Vagina (tissue), 2 donors: ENCODE measurements around the gene CNOT4. TPM values are rescaled to one million over a fixed set of nuclear protein-coding genes. Genes with fewer than 3 reads are reported as not detected.

Source experiments
- DNase-seq, 2 donors: peaks; one replicate each; pipeline ENCODE4 v3.0.0-alpha.2; 2017; ENCODE audit errors: extremely low spot score in 2 of 2
- H3K27ac ChIP-seq: fragments of 200-600 bp; sonication (generic); one replicate; pipeline ENCODE4 v1.5.1; 2019
- H3K27me3 ChIP-seq: fragments of 200-600 bp; sonication (generic); one replicate; pipeline ENCODE4 v1.5.1; 2019
- H3K36me3 ChIP-seq, 2 donors: fragments of 200-600 bp; sonication (generic); one replicate each; pipeline ENCODE4 v1.5.1; 2017 to 2019
- H3K4me1 ChIP-seq: fragments of 200-600 bp; sonication (generic); one replicate; pipeline ENCODE4 v1.5.1; 2019
- H3K4me3 ChIP-seq, 2 donors: fragments of 200-600 bp; sonication (generic); 1 replicate in 1 of 2; 2 replicates in 1 of 2; pipeline ENCODE4 v1.5.1; 2016 to 2019
- H3K9me3 ChIP-seq: fragments of 200-600 bp; sonication (generic); one replicate; pipeline ENCODE4 v1.5.1; 2019
- CTCF ChIP-seq, 3 experiments: fragments of 450-650 bp in 2 of 3; fragments of 200-600 bp in 1 of 3; sonication (generic) in 1 of 3; IDR thresholded peaks; one replicate each; pipeline ENCODE4 v1.5.1; 2017 to 2019; ENCODE audit warnings: antibody characterized with exemption in 3 of 3, mild to moderate bottlenecking in 2 of 3, moderate library complexity in 2 of 3
- POLR2A ChIP-seq, 2 donors: fragments of 450-650 bp; IDR thresholded peaks; one replicate each; pipeline ENCODE4 v1.6.1; 2017; ENCODE audit warnings: antibody characterized with exemption in 2 of 2, mild to moderate bottlenecking in 2 of 2, moderate library complexity in 2 of 2
- POLR2AphosphoS5 ChIP-seq, 2 donors: sonication (generic); formaldehyde crosslinking; IDR thresholded peaks; one replicate each; pipeline ENCODE4 v1.9.0; 2017; ENCODE audit warnings: antibody characterized with exemption in 2 of 2, mild to moderate bottlenecking in 2 of 2, low read depth in 1 of 2; ENCODE audit not compliant: insufficient read depth in 1 of 2
- intact Hi-C: fragments of 100-400 bp; cut with DNase I; formaldehyde crosslinking; loops from one replicate; pipeline ENCODE4 v1.15.1; 2023
- total RNA-seq: library from RNA; depleted of rRNA; stranded (reverse); fragments of >200 nt; gene quantifications from one replicate; pipeline ENCODE4 v1.2.3, GENCODE V29; 2016

CNOT4 gene
- total RNA-seq, 1 donor from 2014 or later: 23.3 TPM

- H3K27me3 ChIP-seq: no peaks in the 10 kb centered on the region
- intact Hi-C loops: no loop called here
- no peak for DNase-seq
- no peak overlapping the region for H3K4me3 ChIP-seq
- H3K27ac ChIP-seq: no peak overlapping the region
- TF ChIP-seq CTCF (IDR thresholded peaks at IDR 0.05) (no peak), POLR2A (IDR thresholded peaks at IDR 0.05) (no peak), POLR2AphosphoS5 (IDR thresholded peaks at IDR 0.05; ENCODE audit: insufficient read depth in 1 of 2, low read depth in 1 of 2) (no peak)
- no peaks in the 10 kb centered on the region for H3K9me3 ChIP-seq
- no peaks in the 10 kb centered on the region for H3K4me1 ChIP-seq
- no peaks in the 10 kb centered on the region for H3K36me3 ChIP-seq
Measured at GRCh38 chr7:135337506-135337905, 172.4 kb downstream of the CNOT4 start.

- Histone ChIP-seq H3K9me3 (no peaks in the 10 kb centered on the region), H3K36me3 (no peaks in the 10 kb centered on the region), H3K4me3 (no peak overlapping the region), H3K27me3 (no peaks in the 10 kb centered on the region), H3K4me1 (no peaks in the 10 kb centered on the region), H3K27ac (no peak overlapping the region)
- intact Hi-C loops: no loop called here
- peak in 2 of 3 experiments; percentile 21 to 26 for TF ChIP-seq CTCF (IDR thresholded peaks at IDR 0.05)
- TF ChIP-seq POLR2A (IDR thresholded peaks at IDR 0.05): no peak
- no peak for DNase-seq
Measured at GRCh38 chr7:135335628-135336139, 174.2 kb downstream of the CNOT4 start.

- H3K36me3 ChIP-seq: no peaks in the 10 kb centered on the region
- H3K27ac ChIP-seq: no peak overlapping the region
- intact Hi-C loops: no loop called here
- no peak for DNase-seq
- no peaks in the 10 kb centered on the region for H3K27me3 ChIP-seq
- no peaks in the 10 kb centered on the region for H3K4me1 ChIP-seq
- H3K4me3 ChIP-seq: no peak overlapping the region
- TF ChIP-seq POLR2A (IDR thresholded peaks at IDR 0.05): no peak
- no peaks in the 10 kb centered on the region for H3K9me3 ChIP-seq
Measured at GRCh38 chr7:135334830-135335543, 174.9 kb downstream of the CNOT4 start.

GRCh38 chr7:135333946-135334345, 176.0 kb downstream of the CNOT4 start:
- intact Hi-C loops: no loop called here
- H3K4me1 ChIP-seq: no peaks in the 10 kb centered on the region
- H3K36me3 ChIP-seq: no peaks in the 10 kb centered on the region
- H3K9me3 ChIP-seq: no peaks in the 10 kb centered on the region
- DNase-seq: no peak
- H3K4me3 ChIP-seq: no peak overlapping the region
- H3K27me3 ChIP-seq: no peaks in the 10 kb centered on the region
- H3K27ac ChIP-seq: no peak overlapping the region
- TF ChIP-seq POLR2AphosphoS5 (IDR thresholded peaks at IDR 0.05; ENCODE audit: insufficient read depth in 1 of 2, low read depth in 1 of 2): no peak
- no peak for TF ChIP-seq CTCF (IDR thresholded peaks at IDR 0.05)
- TF ChIP-seq POLR2A (IDR thresholded peaks at IDR 0.05): no peak

GRCh38 chr7:135333200-135333599, 176.7 kb downstream of the CNOT4 start:
- Histone ChIP-seq H3K9me3 (no peaks in the 10 kb centered on the region), H3K27ac (no peak overlapping the region), H3K4me3 (no peak overlapping the region), H3K27me3 (no peaks in the 10 kb centered on the region), H3K4me1 (no peaks in the 10 kb centered on the region), H3K36me3 (no peaks in the 10 kb centered on the region)
- TF ChIP-seq CTCF (IDR thresholded peaks at IDR 0.05) (no peak), POLR2A (IDR thresholded peaks at IDR 0.05) (no peak), POLR2AphosphoS5 (IDR thresholded peaks at IDR 0.05; ENCODE audit: insufficient read depth in 1 of 2, low read depth in 1 of 2) (no peak)
- intact Hi-C loops: no loop called here
- no peak for DNase-seq
